Stimulated activated naive CD8-positive, alpha-beta T cell treated with anti-CD3 and anti-CD28 coated beads, Interleukin-15, amount 100 ng/mL, for 72 hours (primary cell): ENCODE results near the gene KLF15.

Experiments
- ATAC-seq: fragments of 150-1000 bp; cut with Tn5 transposase; 2 replicates; pipeline ENCODE4 v1.10.0; 2021; ENCODE audit warnings: mild to moderate bottlenecking, moderate library complexity
- DNase-seq, 2 donors: peaks; one replicate each; pipeline ENCODE4 v3.0.0; 2021 to 2022
- H3K27ac Mint-ChIP-seq, 2 donors: one replicate each; pipeline ENCODE4 v1.8.0; 2022; ENCODE audit warnings: mild to moderate bottlenecking in 2 of 2, mixed read lengths in 2 of 2, moderate library complexity in 2 of 2
- H3K27me3 Mint-ChIP-seq: one replicate; pipeline ENCODE4 v1.8.0; 2022; ENCODE audit warnings: mixed read lengths
- H3K4me1 Mint-ChIP-seq: one replicate; pipeline ENCODE4 v1.8.0; 2022; ENCODE audit warnings: mild to moderate bottlenecking, mixed read lengths
- H3K4me3 Mint-ChIP-seq, 2 donors: one replicate each; pipeline ENCODE4 v1.8.0; 2022; ENCODE audit warnings: mild to moderate bottlenecking in 2 of 2, mixed read lengths in 2 of 2, moderate library complexity in 1 of 2
- H3K9me3 Mint-ChIP-seq, 2 donors: one replicate each; pipeline ENCODE4 v1.8.0; 2022; ENCODE audit warnings: mixed read lengths in 2 of 2

Gene KLF15

DNA sequence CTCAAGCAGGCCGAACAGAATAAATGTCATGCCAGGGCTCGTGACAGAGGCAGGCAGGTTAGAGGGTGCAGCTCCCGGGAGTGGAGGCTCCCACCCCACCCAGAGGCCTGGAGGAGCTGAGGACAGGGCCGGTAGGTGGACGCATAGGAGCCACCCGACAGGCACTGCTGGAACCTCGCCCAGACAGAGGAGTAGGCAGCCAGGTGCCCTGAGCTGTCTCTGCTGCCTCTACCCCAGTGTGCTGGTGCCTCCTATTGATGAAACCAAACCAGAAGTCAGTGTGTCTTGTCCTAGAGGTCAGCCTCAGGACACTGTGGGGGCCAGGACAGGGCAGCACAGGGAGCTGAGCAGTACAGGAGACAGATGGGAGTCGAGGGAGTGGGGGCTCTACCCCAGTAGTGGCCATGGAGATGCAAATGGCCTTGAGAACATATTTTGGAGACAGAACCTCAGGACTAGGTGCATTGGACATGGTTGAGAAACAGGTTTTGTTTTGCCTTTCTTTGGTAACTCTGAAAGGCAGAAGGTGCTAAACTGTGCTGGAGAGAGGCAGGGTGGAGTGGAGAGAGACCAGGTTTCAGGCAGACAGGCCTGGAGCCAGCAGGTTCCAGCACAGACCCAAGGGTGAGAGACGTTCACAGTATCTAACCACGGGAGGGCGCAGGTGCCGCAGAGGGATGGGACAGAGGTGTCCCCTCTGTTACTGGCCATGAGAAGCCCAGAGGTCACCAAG lies 15.4 kb upstream of the KLF15 start:
- no peaks in the 10 kb centered on the region for H3K4me1 Mint-ChIP-seq
- ATAC-seq (no peak), DNase-seq (no peak)
- H3K9me3 Mint-ChIP-seq = no peaks in the 10 kb centered on the region
- no peaks in the 10 kb centered on the region for H3K27me3 Mint-ChIP-seq
- no peak overlapping the region for H3K4me3 Mint-ChIP-seq
- peak overlapping the region in 1 of 2 donors; percentile 55 for H3K27ac Mint-ChIP-seq

DNA sequence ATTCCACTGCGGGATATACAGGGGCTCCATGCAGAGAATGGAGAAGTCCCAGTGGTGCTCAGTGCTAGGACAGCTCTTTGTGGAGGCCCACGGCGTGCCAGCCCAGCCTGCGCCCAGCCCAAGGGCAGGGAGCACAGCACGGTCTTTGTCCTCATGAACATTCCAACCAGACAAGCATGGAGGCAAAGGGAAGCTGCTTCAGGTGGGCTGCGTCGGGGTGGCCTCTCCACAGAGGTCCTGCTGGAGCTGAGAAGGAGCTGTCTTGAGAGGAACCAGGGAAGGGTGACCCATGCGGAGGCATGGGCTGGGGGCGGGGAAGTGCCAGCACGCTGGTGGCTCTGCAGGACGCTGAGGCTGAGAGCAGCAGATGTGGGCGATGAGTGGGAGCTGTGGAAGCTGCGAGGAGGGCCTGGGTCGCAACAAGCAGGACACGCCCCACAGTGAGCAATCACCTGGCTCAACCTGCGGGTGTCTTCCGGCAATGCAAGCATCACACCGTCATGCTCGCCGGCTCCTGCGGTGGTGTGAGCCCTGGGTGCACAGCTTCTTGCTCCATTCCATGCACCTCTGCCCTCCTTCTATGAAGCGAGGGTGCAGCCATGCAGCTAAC lies 14.0 kb upstream of the KLF15 start:
- ATAC-seq (no peak), DNase-seq (no peak)
- no peaks in the 10 kb centered on the region for H3K27me3 Mint-ChIP-seq
- H3K27ac Mint-ChIP-seq = no peak overlapping the region
- no peaks in the 10 kb centered on the region for H3K9me3 Mint-ChIP-seq
- no peaks in the 10 kb centered on the region for H3K4me1 Mint-ChIP-seq
- no peak overlapping the region for H3K4me3 Mint-ChIP-seq

DNA sequence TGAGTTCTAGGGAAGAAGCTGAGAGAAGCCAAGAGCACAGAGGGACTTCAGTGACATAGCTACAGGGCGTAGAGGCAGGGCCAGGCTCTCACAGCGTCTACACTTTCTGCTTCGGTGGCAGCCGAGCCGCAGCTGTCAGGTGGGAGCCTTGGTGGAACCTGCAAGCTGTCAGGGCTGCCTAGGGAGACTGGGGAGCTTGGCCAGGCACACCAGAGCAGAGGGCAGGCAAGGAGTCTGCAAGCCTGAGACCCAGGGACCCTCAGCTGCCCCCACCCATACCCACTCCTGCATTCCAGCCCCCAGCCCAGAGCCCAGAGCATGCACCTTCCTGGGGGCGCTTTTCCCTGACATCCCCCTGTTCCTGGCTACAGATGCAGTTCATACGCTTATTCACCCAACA lies 13.4 kb upstream of the KLF15 start:
- Mint-ChIP-seq H3K4me3 (no peak overlapping the region), H3K4me1 (no peaks in the 10 kb centered on the region), H3K27ac (no peak overlapping the region), H3K27me3 (no peaks in the 10 kb centered on the region), H3K9me3 (no peaks in the 10 kb centered on the region)
- DNase-seq (no peak), ATAC-seq (no peak)

DNA sequence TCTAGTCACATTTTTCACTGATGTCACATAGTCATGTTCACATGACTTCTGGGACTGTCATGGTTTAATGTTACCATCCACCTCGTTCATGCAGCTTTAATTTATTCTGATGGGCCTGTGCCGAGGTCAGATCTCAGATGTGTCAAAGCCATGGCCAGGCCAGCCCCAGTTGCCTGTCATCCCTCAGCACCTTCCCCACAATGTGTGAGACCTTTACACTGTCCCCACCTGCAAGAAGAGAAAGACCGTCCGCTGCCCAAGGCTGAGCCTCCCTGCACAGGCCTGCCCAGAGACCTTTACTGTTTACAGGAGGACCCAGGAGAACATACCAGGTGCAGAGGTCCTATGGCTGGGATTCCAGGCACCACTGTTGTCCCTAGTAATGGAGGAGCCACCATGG lies 12.8 kb upstream of the KLF15 start:
- Mint-ChIP-seq H3K9me3 (no peaks in the 10 kb centered on the region), H3K4me3 (no peak overlapping the region), H3K4me1 (no peaks in the 10 kb centered on the region), H3K27me3 (no peaks in the 10 kb centered on the region), H3K27ac (no peak overlapping the region)
- ATAC-seq (no peak), DNase-seq (no peak)

DNA sequence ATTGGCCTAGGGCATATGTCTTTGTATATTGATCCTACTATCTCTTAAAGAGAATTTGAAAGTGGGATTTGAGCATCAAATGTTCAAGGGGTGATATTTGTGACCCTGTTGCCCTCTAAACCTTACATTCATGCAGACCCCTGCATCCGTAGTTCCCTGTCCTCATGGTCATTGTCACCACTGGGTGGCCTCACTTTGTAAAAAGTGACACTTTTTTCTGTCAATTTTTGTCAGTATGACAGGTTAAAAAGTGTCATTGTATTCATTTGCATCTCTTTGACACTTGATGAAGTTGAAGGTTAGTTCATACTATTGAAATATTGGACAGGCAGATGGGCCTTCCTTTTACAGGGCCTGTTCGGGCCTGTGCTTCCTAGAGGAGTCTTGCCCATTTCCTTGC lies 12.3 kb upstream of the KLF15 start:
- H3K27ac Mint-ChIP-seq = no peak overlapping the region
- ATAC-seq = no peak
- H3K4me3 Mint-ChIP-seq = no peak overlapping the region
- no peaks in the 10 kb centered on the region for H3K4me1 Mint-ChIP-seq
- DNase-seq = no peak
- peaks cover 5% of the 10 kb centered on the region for H3K27me3 Mint-ChIP-seq
- H3K9me3 Mint-ChIP-seq = no peaks in the 10 kb centered on the region

DNA sequence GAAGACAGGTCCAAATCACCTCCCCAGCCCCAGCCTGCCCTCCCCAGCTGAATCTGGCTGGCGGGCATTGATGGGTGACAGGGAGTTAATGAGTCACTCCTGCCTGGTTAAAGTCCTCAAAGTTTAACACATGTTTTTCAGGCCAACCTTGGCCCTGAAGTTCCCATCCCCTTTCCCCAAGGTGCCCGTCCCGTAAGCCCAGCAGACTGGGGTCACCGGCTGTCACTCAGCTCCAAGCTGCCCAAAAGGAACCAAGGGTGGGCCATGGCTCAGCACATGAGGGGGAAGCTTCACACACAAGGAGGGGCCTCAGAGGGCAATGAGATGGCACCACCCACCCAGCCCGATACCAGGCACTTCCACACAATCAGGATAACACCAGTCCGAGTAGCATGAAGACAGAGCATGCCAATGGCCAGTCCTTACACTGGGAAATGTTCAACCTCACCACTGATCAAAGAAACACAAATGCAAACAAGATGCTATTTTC lies 10.2 kb upstream of the KLF15 start:
- Mint-ChIP-seq H3K27me3 (peaks cover 17% of the 10 kb centered on the region), H3K4me3 (no peak overlapping the region), H3K27ac (no peak overlapping the region), H3K4me1 (no peaks in the 10 kb centered on the region), H3K9me3 (no peaks in the 10 kb centered on the region)
- no peak for ATAC-seq
- no peak for DNase-seq

DNA sequence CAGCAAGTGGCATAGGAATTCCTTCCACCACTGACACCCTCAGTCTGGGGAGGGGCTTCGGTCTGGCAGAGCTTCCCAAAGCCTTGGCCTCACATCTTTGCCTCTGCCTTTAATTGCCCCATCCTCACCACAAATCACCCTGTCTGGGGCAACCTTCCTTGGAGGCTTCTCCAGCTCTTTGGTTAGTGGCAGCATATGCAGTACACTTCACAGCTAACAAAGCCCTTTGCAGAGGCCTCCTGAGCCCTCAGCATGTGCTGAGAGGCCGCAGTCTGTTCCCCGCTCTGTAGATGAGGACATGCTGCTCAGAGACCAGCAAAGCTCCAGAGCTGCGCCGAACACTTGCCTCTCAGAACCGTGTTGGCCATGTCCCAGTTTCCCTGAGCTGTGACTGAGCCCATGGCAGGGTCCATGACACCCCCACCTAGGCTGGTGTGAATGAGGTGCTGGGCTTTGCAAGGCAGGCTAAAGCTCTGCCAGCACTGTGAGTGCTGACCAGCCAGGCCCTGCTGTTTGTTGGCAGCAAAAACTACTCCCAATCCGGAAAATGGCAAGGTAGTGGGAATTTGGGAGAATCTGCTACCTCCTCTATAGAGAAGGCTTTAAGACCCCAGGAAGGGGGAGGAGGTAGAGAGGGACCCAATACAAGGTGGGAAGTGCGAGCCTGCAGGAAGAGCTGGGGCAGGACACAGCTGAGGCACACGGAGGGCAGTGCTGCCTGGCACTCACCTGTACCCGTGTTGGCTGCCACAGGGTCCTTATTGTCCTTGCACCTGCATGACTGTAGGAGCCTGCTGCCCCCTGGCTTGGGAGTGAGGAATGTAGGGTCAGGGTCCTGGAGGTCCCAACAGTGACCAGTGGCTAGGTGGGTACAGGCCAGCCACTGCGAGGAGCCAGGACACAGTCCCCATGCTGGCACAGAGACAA lies 8.4 kb upstream of the KLF15 start:
- no peak for ATAC-seq

DNA sequence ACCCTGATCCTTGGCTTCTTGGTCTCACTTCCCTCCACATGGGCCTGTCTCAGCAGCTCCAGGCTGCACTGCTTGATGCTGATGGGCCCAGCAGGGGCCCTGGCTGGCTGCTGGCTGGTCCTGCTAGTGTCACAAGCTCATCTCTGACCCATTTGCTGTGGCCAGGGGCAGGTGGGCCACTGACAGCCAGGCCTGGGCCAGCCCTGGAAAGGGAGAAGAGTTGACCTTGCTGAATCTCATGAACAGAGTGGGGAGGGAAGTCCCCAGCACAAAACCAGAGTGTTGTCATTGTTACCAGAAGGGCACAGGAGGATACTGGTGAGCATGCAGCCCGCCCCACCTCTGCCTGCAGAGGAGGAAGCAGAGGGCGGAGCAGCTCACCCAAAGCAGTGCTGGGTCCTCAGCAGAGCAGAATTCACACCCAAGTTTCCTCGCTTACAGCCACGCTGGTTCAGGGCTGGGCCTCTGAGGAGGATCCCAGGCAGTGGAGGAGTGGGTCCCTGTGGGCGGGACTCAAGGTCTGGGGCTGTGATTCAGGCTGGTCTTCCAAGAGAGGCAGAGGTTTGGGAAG lies 7.6 kb upstream of the KLF15 start:
- DNase-seq (no peak), ATAC-seq (peak; percentile 41)
- Mint-ChIP-seq H3K4me1 (no peaks in the 10 kb centered on the region), H3K27ac (peak overlapping the region in 1 of 2 donors; percentile 88), H3K27me3 (peaks cover 38% of the 10 kb centered on the region), H3K4me3 (no peak overlapping the region), H3K9me3 (no peaks in the 10 kb centered on the region)

More for the DNA sequence above, 8.4 kb upstream of the KLF15 start:
- H3K4me1 Mint-ChIP-seq = no peaks in the 10 kb centered on the region
- no peak overlapping the region for H3K4me3 Mint-ChIP-seq
- H3K27me3 Mint-ChIP-seq = peaks cover 30% of the 10 kb centered on the region
- no peaks in the 10 kb centered on the region for H3K9me3 Mint-ChIP-seq
- DNase-seq = no peak
- H3K27ac Mint-ChIP-seq = no peak overlapping the region

DNA sequence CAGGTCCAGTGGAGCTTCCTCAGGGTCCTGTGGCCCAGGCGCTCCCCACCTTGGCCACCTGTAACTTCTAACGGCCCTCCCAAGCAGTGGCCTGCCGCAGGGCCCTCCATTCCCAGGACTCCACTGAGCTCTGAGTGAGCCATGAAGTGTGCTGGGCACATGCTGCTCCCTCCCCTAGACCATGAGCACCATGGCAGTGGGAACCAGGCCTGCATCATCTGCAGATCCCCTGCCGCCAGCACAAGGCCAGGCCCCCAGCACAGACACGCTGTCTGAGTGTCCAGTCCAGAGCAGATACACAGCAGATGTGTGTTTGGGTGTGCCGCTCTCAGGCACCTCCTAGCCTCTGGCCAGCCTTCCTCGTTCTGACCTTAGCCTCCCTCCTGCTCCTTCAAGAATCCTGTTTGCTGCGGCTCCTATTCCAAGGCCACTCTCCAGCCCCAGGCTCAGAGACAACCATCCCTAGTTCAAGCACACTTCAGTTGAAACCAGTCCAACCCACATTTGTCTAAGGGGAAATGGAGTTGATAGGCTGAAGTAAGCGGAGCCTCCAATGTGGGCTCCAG lies 7.0 kb upstream of the KLF15 start:
- no peak for ATAC-seq
- DNase-seq = no peak
- H3K27me3 Mint-ChIP-seq = peaks cover 44% of the 10 kb centered on the region
- no peak overlapping the region for H3K4me3 Mint-ChIP-seq
- H3K27ac Mint-ChIP-seq = peak overlapping the region in 1 of 2 donors; percentile 83
- no peaks in the 10 kb centered on the region for H3K9me3 Mint-ChIP-seq
- H3K4me1 Mint-ChIP-seq = no peaks in the 10 kb centered on the region

DNA sequence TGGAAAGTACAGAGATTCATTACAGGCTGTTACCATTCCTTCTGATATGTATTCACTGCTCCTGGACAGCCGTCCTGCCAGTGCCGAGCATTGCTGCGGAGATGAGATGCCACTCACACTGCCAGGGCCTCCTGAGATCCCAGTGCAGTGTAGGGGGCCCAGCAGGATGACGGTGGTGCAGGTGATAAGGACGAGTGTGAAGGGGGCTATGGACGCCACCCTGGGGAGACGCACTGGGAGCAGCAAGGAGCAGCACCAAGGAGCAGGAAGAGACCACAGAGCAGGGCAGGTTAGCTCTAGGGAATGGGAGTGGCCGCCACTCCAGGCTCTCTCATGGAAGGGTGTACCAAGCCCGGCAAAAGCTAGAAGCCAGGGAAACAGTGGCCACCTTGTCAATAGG lies 4.0 kb upstream of the KLF15 start:
- ATAC-seq (no peak), DNase-seq (no peak)
- no peak overlapping the region for H3K27ac Mint-ChIP-seq
- H3K4me3 Mint-ChIP-seq = no peak overlapping the region
- H3K4me1 Mint-ChIP-seq = peaks cover 12% of the 10 kb centered on the region
- H3K27me3 Mint-ChIP-seq = peaks cover 68% of the 10 kb centered on the region
- H3K9me3 Mint-ChIP-seq = no peaks in the 10 kb centered on the region

DNA sequence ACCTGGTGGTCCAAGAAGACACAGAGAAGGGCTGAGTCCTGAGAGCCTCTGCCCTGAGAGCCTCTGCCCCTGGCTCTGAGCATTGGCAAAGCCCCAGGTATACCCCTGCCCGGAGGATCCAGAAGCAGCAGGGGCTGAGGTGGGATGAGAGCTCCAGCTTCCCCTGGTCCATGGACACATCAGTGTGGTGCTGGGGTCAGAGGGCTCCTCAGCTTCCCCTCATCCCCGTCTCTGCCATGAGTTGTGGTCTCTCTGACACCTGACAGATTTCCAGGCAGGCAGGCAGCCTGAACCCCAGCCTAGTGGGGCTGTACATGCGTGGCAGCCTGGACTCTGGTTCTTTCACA lies 3.5 kb upstream of the KLF15 start:
- Mint-ChIP-seq H3K27me3 (peaks cover 73% of the 10 kb centered on the region), H3K4me3 (no peak overlapping the region), H3K9me3 (no peaks in the 10 kb centered on the region), H3K27ac (no peak overlapping the region), H3K4me1 (peaks cover 16% of the 10 kb centered on the region)
- DNase-seq (no peak), ATAC-seq (no peak)

DNA sequence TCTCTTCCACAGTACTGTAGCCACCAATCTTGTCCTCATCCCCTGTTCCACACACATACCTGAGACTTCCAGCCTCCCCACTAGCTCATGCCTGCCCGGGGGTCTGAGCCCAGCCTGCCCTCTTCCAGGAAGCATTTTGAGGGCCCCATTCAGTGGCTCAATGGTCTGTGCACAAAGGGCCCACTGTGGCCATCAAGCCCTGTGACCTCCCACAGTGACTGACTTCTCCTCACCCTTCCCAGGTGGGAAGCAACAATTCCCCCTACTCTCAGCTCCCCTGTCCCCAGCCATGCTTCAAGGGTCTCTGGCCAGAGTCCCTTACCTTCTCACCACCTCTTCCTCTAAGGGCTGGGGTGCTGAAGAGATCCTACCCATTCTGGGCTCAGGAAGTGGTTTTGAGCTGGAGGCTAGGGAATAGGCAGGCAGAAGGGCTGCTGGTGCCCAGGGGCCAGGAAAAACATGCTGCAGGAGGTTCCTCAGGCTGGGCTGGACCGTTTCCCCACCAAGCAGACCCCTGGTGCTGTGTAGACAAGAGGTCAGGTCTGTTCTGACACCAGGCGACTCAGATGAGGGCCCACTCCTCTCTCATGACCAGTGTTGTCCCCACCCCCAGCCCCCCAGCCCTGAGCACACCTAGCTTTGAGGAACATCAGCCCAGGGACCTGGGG lies 3.0 kb upstream of the KLF15 start:
- no peak overlapping the region for H3K4me3 Mint-ChIP-seq
- no peak for DNase-seq
- no peak for ATAC-seq
- no peaks in the 10 kb centered on the region for H3K9me3 Mint-ChIP-seq
- no peak overlapping the region for H3K27ac Mint-ChIP-seq
- peaks cover 78% of the 10 kb centered on the region for H3K27me3 Mint-ChIP-seq
- H3K4me1 Mint-ChIP-seq = peaks cover 16% of the 10 kb centered on the region

DNA sequence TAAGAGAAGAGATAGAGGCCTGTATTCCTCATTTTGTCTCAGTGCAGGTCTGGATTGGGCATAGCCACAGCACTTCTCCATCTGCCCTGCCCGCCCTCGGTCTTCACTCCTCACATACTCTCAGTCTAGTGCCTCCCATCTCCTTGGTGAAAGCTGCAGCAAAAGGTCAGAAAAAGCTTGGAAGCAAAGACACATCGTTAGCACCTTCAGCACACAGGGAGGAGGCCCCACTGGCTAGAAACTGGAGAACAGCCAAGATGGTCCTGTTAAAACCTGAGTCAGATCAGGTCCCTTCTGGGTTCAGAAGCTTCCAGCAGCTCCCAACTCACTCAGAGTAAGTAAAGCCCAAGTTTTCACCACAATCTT lies 1.6 kb upstream of the KLF15 start:
- Mint-ChIP-seq H3K9me3 (no peaks in the 10 kb centered on the region), H3K4me3 (peak overlapping the region in 1 of 2 donors; percentile 36), H3K27me3 (peaks cover 73% of the 10 kb centered on the region), H3K27ac (no peak overlapping the region), H3K4me1 (peaks cover 16% of the 10 kb centered on the region)
- no peak for ATAC-seq
- no peak for DNase-seq

DNA sequence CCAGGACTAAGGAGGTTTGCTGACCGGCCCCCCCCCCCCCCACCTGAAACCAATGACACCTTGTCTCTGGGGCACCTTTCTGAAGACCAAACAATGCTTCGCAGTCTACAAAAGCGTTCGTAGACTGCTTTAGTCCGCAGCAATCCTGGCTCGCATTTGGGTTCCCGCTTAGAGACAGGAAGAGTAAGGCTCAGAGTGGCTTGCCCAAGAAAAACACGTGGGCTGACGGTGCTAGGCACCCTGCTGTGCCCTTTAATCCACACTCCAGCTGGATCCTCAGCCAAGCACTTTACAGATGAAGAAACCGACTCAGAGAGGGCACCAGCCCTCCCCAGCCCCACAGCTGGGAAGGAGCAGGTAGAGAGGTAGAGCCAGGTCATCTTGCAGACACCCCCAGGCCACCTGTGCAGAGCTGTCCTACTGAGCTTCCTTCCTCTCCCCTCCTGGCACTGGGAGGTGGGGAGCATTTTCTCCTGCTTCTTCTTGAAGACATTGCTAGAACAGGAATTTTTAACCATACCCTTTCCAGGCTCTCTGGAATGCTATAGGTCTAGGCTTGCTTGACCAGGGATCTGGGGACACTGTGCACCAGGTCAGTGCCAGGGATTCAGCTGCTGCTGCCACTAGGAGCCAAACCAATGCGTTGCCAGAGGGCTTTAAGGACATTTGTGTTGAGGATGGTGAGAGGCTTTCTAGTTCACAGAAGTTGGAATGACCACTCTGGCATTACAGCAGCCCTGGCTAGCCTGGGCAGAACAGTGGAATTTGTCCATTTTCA lies 1.0 kb upstream of the KLF15 start:
- H3K4me1 Mint-ChIP-seq = peaks cover 16% of the 10 kb centered on the region
- ATAC-seq (no peak), DNase-seq (no peak)
- H3K27me3 Mint-ChIP-seq = peaks cover 73% of the 10 kb centered on the region
- H3K27ac Mint-ChIP-seq = no peak overlapping the region
- H3K4me3 Mint-ChIP-seq = peak overlapping the region; percentile 82 to 86
- H3K9me3 Mint-ChIP-seq = no peaks in the 10 kb centered on the region
